ENCODE results near the gene GPC6.

Gene GPC6

DNA sequence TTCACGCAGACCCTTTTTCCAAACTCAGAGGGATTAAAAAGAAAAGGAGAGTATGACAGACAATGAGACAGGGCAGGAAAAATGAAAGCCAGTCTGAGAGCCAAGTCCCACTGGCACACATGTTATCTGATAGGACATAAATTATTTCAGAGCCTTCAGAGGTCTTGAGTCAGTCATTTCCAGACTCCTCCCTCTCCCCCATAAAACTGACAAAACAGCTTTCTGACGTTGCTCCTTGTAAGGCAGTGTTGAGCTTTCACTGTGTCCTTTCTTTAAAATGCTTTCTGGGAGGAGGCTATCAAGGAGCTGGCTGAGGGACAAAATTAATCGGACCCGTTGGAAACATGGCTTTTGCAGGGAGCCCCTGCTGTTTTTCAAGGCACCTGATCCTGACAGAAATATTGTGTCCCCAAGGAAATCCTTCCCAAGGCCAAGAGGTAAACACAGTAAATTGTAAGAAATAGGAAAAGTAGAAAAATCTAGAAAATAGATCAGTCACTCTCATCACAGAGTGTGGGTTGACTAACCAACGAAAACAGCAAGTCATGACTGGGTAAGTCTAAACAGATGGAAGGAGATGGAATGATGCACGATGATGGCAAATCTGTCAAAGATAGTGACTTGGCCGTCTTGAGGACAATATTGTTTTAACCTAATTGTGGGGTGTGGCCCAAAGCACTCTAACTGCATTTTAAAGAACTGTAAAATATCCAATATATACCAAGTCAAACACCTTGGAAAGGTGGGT, 1163.2 kb downstream of the GPC6 start:
- DNase-seq = no peak

DNA sequence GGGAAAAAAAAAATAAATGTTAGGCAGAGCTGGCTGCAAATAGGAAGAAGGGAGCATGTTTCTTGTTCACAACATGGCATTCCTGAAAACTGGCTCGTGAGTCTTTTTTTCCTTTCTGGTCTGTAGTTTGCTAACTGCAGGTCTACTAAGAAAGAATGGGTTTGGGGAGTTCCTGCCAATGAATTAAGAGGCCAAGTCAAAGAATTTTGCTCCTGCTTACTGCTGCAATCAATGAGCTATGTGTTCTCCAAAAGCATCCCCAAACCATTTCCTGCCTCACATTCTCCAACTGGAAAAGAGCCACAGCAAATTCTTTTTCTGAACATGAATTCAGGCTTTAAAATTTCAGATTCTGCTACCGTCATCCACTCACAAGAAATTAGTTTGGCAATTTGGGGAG, 1164.3 kb downstream of the GPC6 start:
- DNase-seq = no peak

DNA sequence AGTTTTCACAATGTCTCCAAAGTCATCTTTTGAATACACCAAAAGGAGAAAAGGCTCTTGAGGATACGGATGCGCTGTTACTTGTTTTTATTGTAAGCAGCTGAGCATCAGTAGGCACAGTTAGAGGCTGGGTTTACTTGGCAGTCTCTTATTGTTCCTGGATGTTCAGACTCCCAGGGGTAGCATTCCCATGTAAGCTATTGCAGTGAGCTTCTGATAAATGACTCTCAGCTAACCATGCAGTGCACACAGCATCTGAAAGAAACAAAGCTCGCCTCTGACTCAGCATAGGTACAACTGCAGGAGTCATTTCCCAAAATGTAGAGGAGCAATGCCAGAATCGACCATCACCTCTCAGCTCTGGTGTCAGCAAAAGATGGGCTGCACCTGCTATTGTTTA, 1168.1 kb downstream of the GPC6 start:
- no peak for DNase-seq

DNA sequence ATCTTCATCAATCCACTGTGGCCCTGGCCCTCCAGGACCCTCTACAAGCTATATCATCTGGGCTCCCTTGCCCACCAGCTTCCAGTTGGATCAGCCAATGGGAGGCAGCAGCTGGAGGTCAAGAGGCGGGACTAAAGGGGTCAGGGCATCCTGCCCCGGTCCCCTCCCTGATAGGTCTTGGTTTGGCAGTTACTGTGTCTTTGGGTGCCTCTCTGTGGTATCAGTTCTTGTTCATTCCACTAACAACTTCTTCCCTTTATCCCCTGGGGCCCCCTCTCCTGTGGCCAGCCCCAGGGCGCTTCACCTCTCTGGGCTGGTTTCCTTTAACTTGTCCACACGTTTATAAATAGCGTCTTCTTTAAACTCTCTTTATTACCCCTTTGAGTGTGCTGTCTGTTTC, 1169.3 kb downstream of the GPC6 start:
- no peak for DNase-seq

DNA sequence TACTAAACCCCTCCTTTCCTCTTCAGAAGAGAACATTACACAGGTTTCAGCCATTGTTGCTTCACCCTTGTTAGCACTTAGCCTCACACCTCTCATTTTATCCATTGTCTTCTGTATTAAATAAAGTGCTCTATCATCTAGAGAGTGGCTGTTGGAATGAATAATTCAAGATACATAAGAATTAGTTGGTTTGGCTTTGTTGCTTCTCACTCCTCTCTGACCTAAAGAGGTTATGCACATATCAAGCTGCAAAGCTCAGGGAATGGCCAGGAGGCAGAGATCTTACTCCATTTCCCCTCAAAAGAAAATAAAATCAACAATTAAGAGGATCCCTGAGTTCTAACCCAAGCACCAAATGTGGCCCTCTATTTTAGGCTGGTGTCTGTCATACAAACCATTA, 1173.2 kb downstream of the GPC6 start:
- no peak for DNase-seq

DNA sequence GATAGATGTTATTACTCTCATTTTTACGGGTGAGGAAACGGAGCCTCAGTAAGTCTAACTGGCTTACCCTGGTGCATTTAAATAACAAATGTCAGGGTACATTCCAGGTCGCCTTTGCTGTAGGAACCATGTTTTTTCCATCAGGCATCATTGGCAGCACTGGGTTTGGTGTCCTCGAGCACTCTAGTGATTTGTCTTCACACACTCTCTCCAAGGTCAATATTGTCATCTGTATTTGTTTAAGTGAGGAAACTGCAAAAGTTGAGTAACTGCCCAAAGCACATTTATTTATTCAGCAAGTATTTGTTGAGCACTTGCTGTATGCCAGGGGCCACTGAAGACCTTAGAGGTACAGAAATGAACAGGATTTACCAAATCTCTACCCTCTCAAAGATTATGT, 1174.3 kb downstream of the GPC6 start:
- DNase-seq = no peak

DNA sequence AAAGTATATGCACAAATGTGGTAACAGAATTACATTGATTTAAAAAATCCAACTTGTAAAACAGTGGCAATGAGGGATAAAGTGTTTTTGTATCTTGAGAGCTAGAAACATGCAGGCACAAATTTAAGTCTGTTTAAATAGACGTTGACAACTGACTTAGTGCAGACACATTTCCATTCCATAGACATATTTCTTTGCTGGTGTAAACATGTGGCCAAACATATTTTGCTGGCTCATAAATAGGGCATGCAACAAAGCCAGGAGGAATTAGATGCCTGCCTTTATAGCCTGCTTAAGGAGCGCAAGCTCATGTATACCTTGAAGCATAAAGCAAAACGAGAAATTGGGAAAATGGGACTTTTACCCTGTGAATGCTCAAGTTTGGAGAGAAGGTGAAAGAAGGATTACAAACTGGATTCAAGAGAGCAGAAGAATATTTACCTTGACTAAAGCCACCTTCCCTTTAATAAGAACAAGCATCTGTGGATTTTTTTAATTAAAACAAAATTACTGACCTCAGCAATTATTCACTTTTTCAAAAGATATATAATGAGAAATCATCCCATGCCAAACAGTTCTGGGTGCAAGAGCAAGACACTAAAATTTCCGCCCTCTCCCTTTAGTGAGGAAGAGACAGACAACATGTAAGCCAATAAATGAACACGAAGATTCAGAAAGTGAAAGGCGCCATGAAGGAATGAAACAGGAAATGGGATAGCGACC, 1181.9 kb downstream of the GPC6 start:
- DNase-seq = no peak

DNA sequence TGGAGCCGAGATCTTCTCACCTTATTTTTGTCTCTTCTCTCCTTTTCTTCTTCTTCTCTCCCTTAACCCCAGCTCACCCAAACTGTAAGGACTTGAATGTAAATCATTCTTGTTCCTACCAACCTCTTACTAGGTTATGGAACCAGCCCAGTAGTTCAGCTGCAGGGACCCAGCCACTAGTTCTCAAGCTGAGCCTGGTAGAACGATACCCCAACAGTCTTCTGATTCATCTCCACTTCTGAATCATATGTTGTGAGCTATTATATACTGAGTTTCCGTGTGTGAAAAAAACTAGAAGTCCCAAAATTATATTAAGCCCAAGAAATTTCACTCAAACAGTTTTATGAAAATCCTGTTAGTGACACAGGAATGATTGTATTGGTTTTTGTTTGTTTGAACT, 1185.1 kb downstream of the GPC6 start:
- no peak for DNase-seq

DNA sequence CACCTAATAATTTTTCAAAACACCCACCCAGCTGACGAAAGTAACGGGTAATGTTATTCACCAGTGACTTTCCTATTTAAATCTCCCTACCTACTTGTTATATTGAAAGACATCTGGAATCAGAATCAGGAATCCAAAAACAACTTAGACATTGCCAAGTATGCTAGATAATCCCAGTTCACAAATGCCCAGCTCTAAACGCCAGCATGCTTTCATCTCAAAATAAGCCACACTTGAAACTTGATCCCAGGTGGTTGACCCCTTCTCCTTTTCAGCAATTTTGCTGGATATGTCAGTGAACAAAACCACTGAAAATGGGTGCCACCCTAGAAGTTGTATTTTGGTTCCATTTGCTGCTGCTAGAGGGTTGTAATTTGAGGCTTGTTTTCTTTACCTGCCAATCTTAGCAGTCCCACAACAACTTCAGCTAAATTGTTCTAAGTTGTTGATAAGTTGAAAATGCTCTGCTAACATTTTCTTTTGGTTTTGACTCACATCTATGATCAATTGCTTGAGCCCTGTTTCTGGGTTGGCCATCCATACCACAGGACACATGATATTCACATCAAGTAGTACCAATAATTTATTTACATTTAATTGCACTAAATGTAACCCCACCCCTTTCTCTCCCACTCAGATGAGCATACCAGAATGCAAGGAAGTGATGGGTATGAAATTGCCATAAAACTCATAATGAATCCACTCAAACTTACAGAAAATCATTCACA, 1186.4 kb downstream of the GPC6 start:
- no peak for DNase-seq

DNA sequence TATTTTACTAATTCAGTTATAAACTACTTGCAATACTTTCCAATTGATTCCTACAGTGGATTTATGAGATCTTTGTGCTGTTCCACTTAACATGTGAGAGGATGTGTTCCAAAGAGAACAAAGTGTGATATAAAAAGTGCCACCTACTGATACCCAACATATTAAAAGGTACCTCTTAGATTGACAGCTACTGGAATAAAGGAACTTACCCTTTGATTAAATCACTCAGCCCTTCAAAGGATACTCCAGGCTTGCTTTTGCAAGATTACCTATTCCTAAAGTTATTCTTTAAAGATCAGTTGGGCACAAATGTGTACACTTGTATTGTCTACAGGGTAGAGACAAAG, 1187.0 kb downstream of the GPC6 start:
- DNase-seq = no peak

DNA sequence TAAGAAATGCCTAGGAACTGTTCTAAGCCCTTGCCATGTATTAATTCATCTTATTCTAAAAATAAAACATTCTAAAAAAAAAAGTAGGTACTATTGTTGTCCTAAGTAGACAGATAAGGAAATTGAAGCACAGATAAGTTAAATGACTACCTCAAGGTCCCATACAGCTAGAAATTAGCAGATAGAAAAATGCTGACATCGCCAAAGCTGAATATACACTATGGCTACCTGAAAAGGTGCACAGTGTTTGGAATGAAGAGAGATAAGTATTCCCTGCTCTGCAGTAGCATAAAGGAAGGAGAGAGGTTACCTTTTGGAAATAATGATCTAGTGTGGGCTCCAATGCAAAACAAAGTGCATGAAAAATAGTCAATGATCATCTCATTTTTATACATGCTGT, 1187.5 kb downstream of the GPC6 start:
- no peak for DNase-seq

DNA sequence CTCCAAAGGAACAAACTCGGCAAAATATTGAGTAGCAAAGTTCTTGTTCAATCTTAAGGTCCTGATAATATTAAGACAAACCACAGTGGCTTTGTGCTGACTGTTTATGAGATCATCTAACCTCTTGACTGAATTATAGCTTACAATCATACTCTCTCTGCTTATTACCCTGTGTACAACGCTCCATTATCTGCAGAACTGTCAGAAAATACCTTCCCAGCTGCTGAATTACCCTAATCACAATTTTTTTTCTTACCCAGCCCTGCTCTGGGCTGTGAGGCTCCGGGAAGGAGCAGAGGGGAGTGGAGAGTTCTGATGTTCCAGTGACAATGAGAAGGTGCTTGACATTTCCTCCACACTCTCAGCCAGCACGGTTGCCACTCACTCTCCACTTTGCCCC, 1188.1 kb downstream of the GPC6 start:
- no peak for DNase-seq

DNA sequence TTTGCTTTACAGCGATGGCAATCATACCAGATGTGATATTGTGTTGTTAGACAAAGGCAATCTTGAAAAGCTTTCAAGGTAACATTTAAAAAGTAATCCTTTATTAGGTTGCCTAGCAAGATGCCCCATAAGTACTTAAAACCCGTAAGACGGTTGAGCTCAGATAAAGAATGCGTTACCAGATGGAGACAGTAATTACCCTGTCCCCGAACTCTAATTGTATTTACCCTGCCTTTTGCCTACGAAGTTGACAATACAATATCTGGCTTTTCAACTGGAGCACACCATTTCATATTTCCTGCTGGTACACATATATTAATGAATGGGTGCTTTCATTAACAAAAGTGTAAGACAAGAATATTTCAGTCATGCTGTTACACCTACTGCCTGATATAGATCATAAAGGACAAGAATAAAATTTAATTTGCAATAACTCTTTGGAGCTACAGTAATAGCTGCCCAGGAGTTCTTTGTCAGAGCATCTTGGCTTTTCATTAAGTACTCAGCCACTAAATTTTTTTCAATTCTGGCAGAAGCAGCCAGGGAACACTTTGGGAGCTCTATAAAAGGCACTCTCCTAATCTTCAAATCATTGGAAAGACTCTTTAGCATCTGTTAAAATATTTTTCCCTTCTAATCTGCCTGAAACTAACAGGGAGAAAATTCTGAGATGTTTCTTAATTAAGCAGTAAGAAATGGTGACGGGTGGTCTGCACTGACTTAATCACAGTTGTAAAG, 1189.1 kb downstream of the GPC6 start:
- no peak for DNase-seq

DNA sequence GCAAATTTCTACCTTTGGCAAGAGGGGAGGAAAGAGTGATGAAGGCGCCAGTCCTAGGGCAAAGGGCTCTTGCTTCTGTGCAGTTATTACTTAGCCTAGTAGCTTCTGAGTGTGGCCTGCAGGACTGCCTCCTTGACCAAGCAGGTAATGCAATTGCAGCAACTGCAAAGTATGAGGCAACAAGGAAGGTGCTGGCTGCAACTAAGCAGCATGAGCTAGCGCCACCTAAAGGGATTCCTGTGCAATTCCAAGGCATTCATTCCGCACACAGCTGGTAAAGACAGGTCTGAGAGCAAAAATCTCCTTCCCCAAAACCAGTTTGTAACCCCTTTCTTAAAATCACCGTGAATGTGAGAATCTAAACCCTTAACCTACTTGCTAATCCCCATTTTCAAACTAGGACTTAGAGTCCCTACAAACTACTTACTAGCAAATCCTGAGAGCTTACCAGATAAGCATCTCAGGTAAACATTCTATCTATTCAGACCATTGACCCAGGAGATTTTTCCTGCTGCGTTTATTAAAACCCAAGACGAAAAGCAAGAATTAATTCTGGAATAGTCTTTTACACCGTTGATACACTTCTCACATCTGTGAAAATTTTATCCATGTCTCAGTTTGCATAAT, 1190.0 kb downstream of the GPC6 start:
- no peak for DNase-seq

DNA sequence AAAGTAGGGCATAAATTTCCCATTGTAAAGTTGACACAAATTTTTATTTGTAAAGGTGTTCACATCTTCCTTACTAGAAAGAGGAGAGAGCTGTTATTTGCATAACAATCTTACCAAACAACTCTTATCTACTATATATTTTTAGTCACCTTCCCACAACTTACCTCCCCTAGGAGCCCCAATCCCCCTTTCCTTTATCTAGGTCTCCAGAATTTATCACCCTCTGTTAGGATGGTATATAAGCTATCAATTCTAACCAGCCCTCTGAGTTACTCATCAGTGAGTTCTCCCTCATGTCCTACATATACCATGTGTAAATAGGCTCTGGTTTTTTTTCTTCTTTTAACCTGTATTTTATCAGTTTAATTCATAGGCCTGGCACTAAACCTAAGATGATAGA, 1190.7 kb downstream of the GPC6 start:
- no peak for DNase-seq

DNA sequence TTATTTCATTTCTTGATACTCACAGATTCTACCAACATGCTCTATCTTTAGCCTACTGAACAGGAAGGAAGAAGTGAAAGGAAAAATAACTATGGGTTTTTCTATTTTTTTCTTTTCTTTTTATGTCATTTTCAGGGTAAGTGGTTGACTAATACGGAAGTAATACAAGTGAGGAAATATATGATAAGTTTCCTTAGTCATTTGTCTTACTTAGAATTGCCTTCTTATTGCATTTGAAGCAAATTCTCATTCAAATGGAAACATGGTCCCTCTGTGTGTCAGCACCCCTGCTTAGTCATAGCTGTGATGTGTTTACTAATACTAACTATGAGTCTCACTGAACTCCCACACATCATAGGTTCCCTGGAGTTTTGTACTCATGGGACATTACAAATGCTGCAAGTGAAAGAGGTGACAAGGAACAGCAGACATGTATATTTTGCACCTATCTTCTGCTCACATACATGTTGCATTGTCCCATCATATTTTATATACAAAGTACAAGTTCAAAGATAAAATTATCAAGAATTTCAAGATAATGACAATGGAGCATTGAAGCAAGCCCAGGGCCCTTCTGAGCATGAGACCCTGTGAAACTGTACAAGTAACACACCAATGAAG, 1192.8 kb downstream of the GPC6 start:
- no peak for DNase-seq

DNA sequence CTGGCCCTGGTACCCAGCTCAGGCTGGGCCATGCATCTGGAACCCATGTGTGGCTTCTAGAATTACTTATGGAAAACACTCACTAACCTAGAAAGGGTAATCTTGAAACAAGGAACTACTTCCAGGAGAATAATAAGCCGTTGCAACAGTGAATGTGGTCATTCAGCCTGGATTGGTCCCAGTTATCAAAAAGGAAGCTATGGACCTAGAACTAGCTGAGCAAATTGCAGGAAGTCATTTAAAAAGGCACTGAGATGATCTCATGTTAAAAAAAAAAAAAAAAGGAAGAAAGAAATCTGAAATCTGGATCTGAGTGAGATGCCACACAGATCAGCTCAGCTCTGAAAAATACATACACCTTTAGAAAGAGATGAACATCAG, 1193.3 kb downstream of the GPC6 start:
- no peak for DNase-seq

DNA sequence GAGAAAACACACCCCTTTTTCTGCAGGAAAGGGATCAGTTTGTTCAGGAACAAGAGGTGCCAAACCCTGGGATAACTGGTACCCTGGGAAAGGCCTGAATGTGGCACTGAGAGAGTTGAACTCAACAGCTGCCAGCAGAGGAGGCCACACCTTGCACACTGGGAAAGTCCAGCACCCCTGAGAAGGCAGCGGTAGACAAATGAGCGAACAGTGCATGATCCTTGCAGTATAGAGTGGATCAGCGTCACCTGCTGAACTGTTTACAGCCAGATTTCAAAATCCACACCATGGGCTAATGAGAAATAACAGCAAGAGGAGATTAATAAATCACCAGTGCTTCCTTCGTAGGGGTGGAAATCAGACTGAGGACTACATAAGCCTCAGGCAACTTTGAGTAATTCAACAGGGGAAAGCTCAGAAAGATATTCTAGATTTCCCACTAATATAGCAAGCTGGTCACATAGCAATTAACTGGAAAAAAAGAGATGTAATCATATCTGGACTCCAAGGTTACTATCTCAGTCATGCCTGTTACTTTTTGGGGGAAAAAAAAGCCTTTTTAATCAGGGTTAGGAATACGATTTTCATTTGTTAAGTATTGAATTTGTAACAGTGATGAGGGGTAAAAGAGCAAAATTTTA, 1200.8 kb downstream of the GPC6 start:
- DNase-seq = no peak

DNA sequence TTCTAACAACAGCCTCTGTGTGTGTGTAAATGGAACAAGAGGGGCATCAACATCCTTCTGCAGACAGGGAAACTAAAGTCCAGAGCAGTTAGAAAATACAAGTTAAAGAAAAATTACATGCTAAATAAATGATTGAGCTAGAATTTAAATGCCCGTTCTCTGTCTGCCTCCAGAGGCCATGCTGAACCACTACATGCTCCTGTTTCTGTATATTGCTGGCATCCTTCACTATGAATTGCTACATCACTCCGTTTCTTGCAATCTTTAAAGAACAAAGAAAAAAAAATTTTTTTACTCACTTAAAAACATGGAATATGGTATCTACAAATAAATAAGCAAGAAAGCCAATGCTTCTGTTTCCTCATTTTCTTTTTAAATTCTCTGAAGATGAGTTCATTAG, 1205.0 kb downstream of the GPC6 start:
- DNase-seq = no peak

DNA sequence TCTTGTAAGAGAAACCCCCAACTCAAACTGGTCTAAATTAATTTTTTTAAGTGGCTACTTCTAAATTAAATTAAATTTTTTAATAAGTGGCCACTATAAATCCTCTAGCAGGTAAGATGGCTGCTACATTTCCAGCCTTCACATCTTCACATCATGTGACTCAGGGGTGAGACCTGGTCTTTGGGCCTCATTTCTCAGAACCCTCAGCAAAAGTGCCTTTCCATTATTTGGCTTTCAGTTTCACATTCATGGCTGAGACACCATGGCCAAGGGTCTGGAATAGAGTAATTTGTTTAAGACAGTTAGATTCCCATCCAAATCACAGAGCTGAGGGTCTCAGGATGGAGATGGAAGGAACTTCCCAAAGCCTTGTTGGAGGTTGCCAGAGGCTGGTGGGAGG, 1205.4 kb downstream of the GPC6 start:
- no peak for DNase-seq

Measured in nucleus accumbens (tissue), 56 donors.